Brain microvascular endothelial cell (primary cell): ENCODE measurements around the gene LELP1.

ENCODE experiments used
- DNase-seq: peaks from one replicate; pipeline ENCODE4 v3.0.0-alpha.2; 2020
- H3K27ac ChIP-seq: fragments of 250-450 bp; sonication (Bioruptor Pico); 2 replicates; pipeline ENCODE4 v1.5.1; 2020; ENCODE audit warnings: mild to moderate bottlenecking, moderate library complexity
- H3K27me3 ChIP-seq: fragments of 250-450 bp; sonication (Bioruptor Pico); replicated peaks from 2 replicates; pipeline ENCODE4 v1.5.1; 2020; ENCODE audit warnings: mild to moderate bottlenecking
- H3K36me3 ChIP-seq: fragments of 250-450 bp; sonication (Bioruptor Pico); replicated peaks from 2 replicates; pipeline ENCODE4 v1.5.1; 2020; ENCODE audit warnings: mild to moderate bottlenecking
- H3K4me3 ChIP-seq: 2 replicates; pipeline ENCODE4 v1.5.1; 2011; ENCODE audit warnings: low read depth, mild to moderate bottlenecking, control low read depth, low read length, moderate library complexity
- CTCF ChIP-seq: IDR thresholded peaks from 2 replicates; pipeline ENCODE4 v1.5.1; 2011; ENCODE audit warnings: low read depth, mild to moderate bottlenecking, moderate library complexity, low read length, control low read depth, inconsistent platforms; ENCODE audit errors: missing control alignments
- in situ Hi-C: cut with HindIII; loops from 2 replicates; pipeline ENCODE4 v1.10.0; 2017; ENCODE audit warnings: low sequenced_read_pairs, low pct_ligation_motif_present

The LELP1 gene

DNA sequence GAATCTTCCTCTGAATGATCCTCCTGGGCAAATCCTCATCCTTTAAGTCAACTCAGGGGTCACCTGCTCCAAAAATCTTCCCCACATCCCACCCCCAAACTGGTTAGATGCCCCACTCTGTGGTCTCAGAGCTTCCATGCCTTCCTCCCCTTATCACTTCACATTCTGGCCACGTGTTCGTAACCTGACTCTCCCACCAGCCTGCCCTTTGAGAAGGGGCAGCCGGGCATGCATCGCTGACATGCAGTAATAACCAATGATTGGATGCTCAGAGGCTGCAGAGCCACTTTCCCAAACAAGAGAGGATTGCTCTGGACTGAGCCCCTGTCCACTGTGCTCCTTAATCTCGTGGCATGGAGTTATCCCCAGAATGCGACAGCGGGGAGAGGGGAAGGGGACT, 7.0 kb downstream of the LELP1 start:
- Histone ChIP-seq H3K27ac (no peak overlapping the region), H3K27me3 (no peaks in the 10 kb centered on the region), H3K4me3 (no peak overlapping the region), H3K36me3 (no peaks in the 10 kb centered on the region)
- in situ Hi-C loops: no loop called here
- DNase-seq: no peak
- no peak for TF ChIP-seq CTCF

- in situ Hi-C loops: no loop called here
- Histone ChIP-seq H3K27me3 (no peaks in the 10 kb centered on the region), H3K4me3 (no peak overlapping the region), H3K27ac (no peak overlapping the region), H3K36me3 (no peaks in the 10 kb centered on the region)
- no peak for TF ChIP-seq CTCF
- no peak for DNase-seq
Observed at GRCh38 chr1:153212201-153212600, 9.0 kb downstream of the LELP1 start.

- TF ChIP-seq CTCF: no peak
- Histone ChIP-seq H3K27me3 (no peaks in the 10 kb centered on the region), H3K36me3 (no peaks in the 10 kb centered on the region), H3K4me3 (no peak overlapping the region), H3K27ac (no peak overlapping the region)
- in situ Hi-C loops: no loop called here
- DNase-seq: no peak
Observed at GRCh38 chr1:153213519-153213918, 10.3 kb downstream of the LELP1 start.

- no peak within 1 kb of the TSS for H3K27ac ChIP-seq
- no peaks in the 10 kb centered on the region for H3K36me3 ChIP-seq
- no peak for TF ChIP-seq CTCF
- in situ Hi-C loops: no loop called here
- no peak within 1 kb of the TSS for H3K4me3 ChIP-seq
- no peak for DNase-seq
- no peaks in the 10 kb centered on the region for H3K27me3 ChIP-seq
Observed at GRCh38 chr1:153217212-153217611, 14.0 kb downstream of the LELP1 start, which contains the start of gene PRR9. PRR9 (plus strand) TSS chr1:153217584; CDS start chr1:153218145, 561 bp downstream.

DNA sequence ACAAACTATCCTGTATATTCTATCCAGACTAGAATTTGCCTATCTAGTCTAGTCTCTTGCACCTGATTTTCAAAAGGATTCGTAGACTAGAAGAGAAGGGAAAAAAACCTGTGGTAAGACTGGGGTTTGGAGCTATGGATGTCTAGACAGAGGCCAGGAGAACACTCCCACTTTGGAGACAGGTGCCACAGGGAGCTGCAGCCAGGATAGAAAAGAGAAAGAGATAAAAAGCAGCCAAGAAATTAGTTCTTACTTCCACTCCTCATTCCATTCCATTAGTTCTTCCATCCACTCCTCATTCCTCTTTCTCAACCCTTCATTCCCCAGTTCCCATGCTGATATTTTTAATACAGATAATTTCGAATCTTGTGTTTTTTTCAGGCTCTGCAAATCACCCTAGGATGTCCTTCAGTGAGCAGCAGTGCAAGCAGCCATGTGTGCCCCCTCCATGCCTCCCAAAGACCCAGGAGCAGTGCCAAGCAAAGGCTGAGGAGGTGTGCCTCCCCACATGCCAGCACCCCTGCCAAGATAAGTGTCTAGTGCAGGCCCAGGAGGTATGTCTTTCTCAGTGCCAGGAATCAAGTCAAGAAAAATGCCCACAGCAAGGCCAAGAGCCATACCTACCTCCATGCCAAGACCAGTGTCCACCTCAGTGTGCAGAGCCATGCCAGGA, 14.7 kb downstream of the LELP1 start:
- H3K4me3 ChIP-seq: no peak overlapping the region
- H3K27ac ChIP-seq: no peak overlapping the region
- no peaks in the 10 kb centered on the region for H3K36me3 ChIP-seq
- no peak for TF ChIP-seq CTCF
- in situ Hi-C loops: no loop called here
- H3K27me3 ChIP-seq: no peaks in the 10 kb centered on the region
- no peak for DNase-seq

DNA sequence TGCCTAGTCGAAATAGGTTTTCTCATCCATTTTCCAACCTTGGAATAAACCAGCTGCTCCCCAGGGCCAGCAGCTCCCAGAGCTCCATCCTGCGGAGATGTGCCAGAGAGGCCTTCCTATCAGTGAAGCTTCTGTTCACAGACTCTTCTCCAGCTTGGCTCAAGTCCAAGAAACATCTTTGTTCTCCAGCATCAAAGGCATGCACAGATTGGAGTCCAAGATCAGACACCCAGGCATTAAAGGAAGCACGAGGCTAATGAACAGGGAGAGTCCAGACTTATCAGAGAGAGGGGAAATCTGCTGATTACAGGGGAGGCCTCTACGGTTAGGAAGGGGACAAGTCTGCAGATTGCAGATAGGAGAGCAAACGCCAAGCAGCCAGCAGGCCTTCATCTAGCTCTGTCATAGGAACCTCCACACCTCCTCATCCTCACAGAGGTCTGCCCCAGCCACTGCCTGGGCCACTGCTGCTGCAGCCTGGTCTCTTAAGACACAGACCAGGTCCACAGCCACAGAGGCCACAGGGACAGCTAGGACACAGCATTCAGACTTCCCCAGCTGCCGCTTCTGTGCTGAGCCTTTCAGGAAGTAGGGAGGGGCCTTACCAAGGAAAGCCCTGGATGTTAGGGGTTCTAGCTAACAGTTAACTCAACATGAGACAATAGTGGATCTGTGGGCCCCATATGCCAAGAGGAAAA, 17.5 kb downstream of the LELP1 start:
- H3K27ac ChIP-seq: no peak overlapping the region
- TF ChIP-seq CTCF: no peak
- H3K36me3 ChIP-seq: no peaks in the 10 kb centered on the region
- H3K4me3 ChIP-seq: no peak overlapping the region
- DNase-seq: no peak
- no peaks in the 10 kb centered on the region for H3K27me3 ChIP-seq
- in situ Hi-C loops: no loop called here
